ENCODE data around the gene CTNND1.

Gene CTNND1

GRCh38 chr11:57791321-57792059, 29.9 kb downstream of the CTNND1 start:
- TF ChIP-seq GATA1 (IDR thresholded peaks at IDR 0.05; ENCODE audit: low read depth, low read length) (no peak), POLR2A (IDR thresholded peaks at IDR 0.05; ENCODE audit: low read length) (no peak)
- DNase-seq: no peak

- peak; percentile 41 to 69 for DNase-seq
- TF ChIP-seq GATA1 (IDR thresholded peaks at IDR 0.05; ENCODE audit: low read depth, low read length): no peak
- no peak for TF ChIP-seq POLR2A (IDR thresholded peaks at IDR 0.05; ENCODE audit: low read length)
These were observed 30.5 kb downstream of the CTNND1 start for GRCh38 chr11:57792060-57792541.

GRCh38 chr11:57792870-57793269, 31.3 kb downstream of the CTNND1 start:
- DNase-seq: no peak
- TF ChIP-seq POLR2A (IDR thresholded peaks at IDR 0.05; ENCODE audit: low read length): no peak
- no peak for TF ChIP-seq GATA1 (IDR thresholded peaks at IDR 0.05; ENCODE audit: low read depth, low read length)

GRCh38 chr11:57793351-57794115, 31.9 kb downstream of the CTNND1 start:
- no peak for TF ChIP-seq GATA1 (IDR thresholded peaks at IDR 0.05; ENCODE audit: low read depth, low read length)
- no peak for TF ChIP-seq POLR2A (IDR thresholded peaks at IDR 0.05; ENCODE audit: low read length)
- no peak for DNase-seq

GRCh38 chr11:57798905-57799559, 37.4 kb downstream of the CTNND1 start:
- peak; percentile 33 to 60 for DNase-seq
- no peak for TF ChIP-seq GATA1 (IDR thresholded peaks at IDR 0.05; ENCODE audit: low read depth, low read length)
- TF ChIP-seq POLR2A (IDR thresholded peaks at IDR 0.05; ENCODE audit: low read length): no peak

- DNase-seq: peak; percentile 69 to 80
- TF ChIP-seq GATA1 (IDR thresholded peaks at IDR 0.05; ENCODE audit: low read depth, low read length) (no peak), POLR2A (IDR thresholded peaks at IDR 0.05; ENCODE audit: low read length) (no peak)
These were observed 39.0 kb downstream of the CTNND1 start for GRCh38 chr11:57800444-57801182.

GRCh38 chr11:57801183-57801485, 39.5 kb downstream of the CTNND1 start:
- DNase-seq: no peak
- TF ChIP-seq GATA1 (IDR thresholded peaks at IDR 0.05; ENCODE audit: low read depth, low read length): no peak
- no peak for TF ChIP-seq POLR2A (IDR thresholded peaks at IDR 0.05; ENCODE audit: low read length)

GRCh38 chr11:57802411-57802810, 40.8 kb downstream of the CTNND1 start:
- DNase-seq: no peak
- TF ChIP-seq POLR2A (IDR thresholded peaks at IDR 0.05; ENCODE audit: low read length): no peak
- TF ChIP-seq GATA1 (IDR thresholded peaks at IDR 0.05; ENCODE audit: low read depth, low read length): no peak

GRCh38 chr11:57804466-57804865, 42.9 kb downstream of the CTNND1 start:
- DNase-seq: no peak
- TF ChIP-seq GATA1 (IDR thresholded peaks at IDR 0.05; ENCODE audit: low read depth, low read length) (no peak), POLR2A (IDR thresholded peaks at IDR 0.05; ENCODE audit: low read length) (no peak)

- TF ChIP-seq POLR2A (IDR thresholded peaks at IDR 0.05; ENCODE audit: low read length) (no peak), GATA1 (IDR thresholded peaks at IDR 0.05; ENCODE audit: low read depth, low read length) (no peak)
- no peak for DNase-seq
These were observed 44.2 kb downstream of the CTNND1 start for GRCh38 chr11:57805780-57806179.

- TF ChIP-seq POLR2A (IDR thresholded peaks at IDR 0.05; ENCODE audit: low read length) (no peak), GATA1 (IDR thresholded peaks at IDR 0.05; ENCODE audit: low read depth, low read length) (no peak)
- no peak for DNase-seq
These were observed 51.0 kb downstream of the CTNND1 start for GRCh38 chr11:57812634-57813033.

- no peak for TF ChIP-seq GATA1 (IDR thresholded peaks at IDR 0.05; ENCODE audit: low read depth, low read length)
- TF ChIP-seq POLR2A (IDR thresholded peaks at IDR 0.05; ENCODE audit: low read length): no peak
These were observed 53.9 kb downstream of the CTNND1 start for GRCh38 chr11:57815476-57815875.

GRCh38 chr11:57815877-57816276, 54.3 kb downstream of the CTNND1 start:
- TF ChIP-seq GATA1 (IDR thresholded peaks at IDR 0.05; ENCODE audit: low read depth, low read length): no peak
- no peak for TF ChIP-seq POLR2A (IDR thresholded peaks at IDR 0.05; ENCODE audit: low read length)
- DNase-seq: peak; percentile 20 to 54

More at GRCh38 chr11:57815476-57815875, 53.9 kb downstream of the CTNND1 start:
- no peak for DNase-seq

Measured in erythroblast (primary cell).